GM21381 (cell line): Measurements from ENCODE around the gene CUEDC1.
A peak's percentile ranks its signal among the peaks of the same experiment; 100 is the strongest.

Experiments
- ATAC-seq: cut with Tn5 transposase; IDR thresholded peaks from one replicate; pipeline ENCODE4 v1.9.1; 2021; ENCODE audit warnings: mild to moderate bottlenecking, moderate library complexity; ENCODE audit not compliant: unreplicated experiment

CUEDC1 gene

GRCh38 chr17:57880086-57880456 lies 75.1 kb downstream of the CUEDC1 start:
- ATAC-seq: no peak

GRCh38 chr17:57879437-57880085 lies 75.7 kb downstream of the CUEDC1 start:
- no peak for ATAC-seq

GRCh38 chr17:57877803-57878377 lies 77.3 kb downstream of the CUEDC1 start:
- ATAC-seq: no peak

GRCh38 chr17:57876866-57877237 lies 78.4 kb downstream of the CUEDC1 start:
- ATAC-seq: no peak

- ATAC-seq: no peak
These were observed 79.0 kb downstream of the CUEDC1 start for GRCh38 chr17:57876023-57876865.

GRCh38 chr17:57875290-57876022 lies 79.8 kb downstream of the CUEDC1 start:
- ATAC-seq: no peak

- ATAC-seq: no peak
These were observed 80.5 kb downstream of the CUEDC1 start for GRCh38 chr17:57874434-57875289.

- no peak for ATAC-seq
These were observed 81.2 kb downstream of the CUEDC1 start for GRCh38 chr17:57874058-57874419.

GRCh38 chr17:57873261-57874057 lies 81.8 kb downstream of the CUEDC1 start:
- ATAC-seq: no peak

GRCh38 chr17:57872536-57872935 lies 82.7 kb downstream of the CUEDC1 start:
- ATAC-seq: no peak

- no peak for ATAC-seq
These were observed 83.3 kb downstream of the CUEDC1 start for GRCh38 chr17:57871863-57872262.

GRCh38 chr17:57871155-57871554 lies 84.1 kb downstream of the CUEDC1 start:
- ATAC-seq: no peak

- ATAC-seq: no peak
These were observed 85.0 kb downstream of the CUEDC1 start for GRCh38 chr17:57870283-57870635.

GRCh38 chr17:57869617-57870282 lies 85.5 kb downstream of the CUEDC1 start:
- no peak for ATAC-seq

GRCh38 chr17:57868910-57869616 lies 86.1 kb downstream of the CUEDC1 start:
- ATAC-seq: no peak

- ATAC-seq: peak; percentile 73
These were observed 87.0 kb downstream of the CUEDC1 start for GRCh38 chr17:57868007-57868909.

- no peak for ATAC-seq
These were observed 88.1 kb downstream of the CUEDC1 start for GRCh38 chr17:57867126-57867525.

- ATAC-seq: no peak
These were observed 88.5 kb downstream of the CUEDC1 start for GRCh38 chr17:57866723-57867122.
